ENCODE measurements around the gene AP4E1.

DNA sequence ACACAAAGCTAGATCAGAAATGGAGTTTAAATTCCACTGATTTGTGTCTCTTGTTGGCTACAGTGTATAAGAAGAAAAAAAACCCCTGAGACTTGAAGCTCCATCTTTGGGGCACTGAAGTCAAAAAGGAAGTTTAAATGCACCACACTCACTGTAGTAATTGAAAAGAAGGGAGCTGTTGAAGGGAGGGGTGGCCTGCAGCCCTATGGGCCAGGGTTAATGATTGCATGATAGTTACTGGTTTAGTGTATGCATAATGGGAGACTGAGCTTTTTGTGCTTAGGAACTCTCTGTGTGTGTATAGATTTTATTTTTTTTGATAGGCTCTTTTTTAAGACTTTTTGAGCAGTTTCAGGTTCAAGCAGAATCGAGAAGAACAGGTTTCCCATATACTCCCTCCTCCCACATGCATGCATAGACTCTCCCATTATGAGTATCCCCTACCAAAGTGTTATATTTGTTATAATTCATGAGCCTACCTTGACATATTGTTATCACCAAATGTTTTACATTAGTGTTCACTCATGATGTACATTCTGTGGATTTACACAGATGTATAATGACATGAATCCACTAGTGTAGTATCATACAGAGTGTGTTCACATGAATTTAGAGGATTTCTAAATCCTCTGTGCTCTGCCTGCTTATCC is 98.0 kb downstream of the AP4E1 start:
- TF ChIP-seq CTCF (IDR thresholded peaks at IDR 0.05; ENCODE audit: insufficient read depth, low read length, poor library complexity, severe bottlenecking) (no peak), EZH2phosphoT487 (conservative IDR thresholded peaks at IDR 0.05; ENCODE audit: low read length) (no peak)

All from SU-DHL-6 (cell line).